ENCODE measurements around the gene TPCN1. TPM values are rescaled to one million over a fixed set of nuclear protein-coding genes. Genes with fewer than 3 reads are reported as not detected.

The TPCN1 gene
- total and polyA plus RNA-seq, 2 of the 13 experiments (the other 11 are each of a cell fraction or from before 2014, with no cell fraction given) = 8.0 to 26.8 TPM

DNA sequence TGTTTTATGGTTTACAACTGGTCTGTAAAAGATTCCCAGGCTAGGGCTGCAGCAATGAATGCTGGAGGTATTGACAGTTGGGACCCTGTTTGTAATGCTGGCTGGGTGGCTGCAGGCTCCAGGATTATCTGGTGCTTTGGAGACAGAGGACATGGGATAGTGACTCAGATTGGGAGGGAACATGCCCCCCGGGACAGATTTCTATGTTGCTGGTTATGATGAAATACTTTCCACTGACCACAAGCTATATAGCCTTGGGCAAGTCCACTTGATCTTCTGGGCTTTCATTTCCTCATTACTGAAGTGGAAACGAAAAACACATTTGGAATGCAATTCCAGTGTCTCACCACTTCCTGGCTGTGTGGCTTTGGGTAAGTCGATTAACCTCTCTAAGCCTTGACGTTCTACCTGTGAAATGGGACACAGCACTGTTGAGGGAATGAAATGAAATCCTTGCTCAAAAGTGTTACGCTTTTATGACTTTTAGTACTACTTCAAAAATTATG lies 6.3 kb upstream of the TPCN1 start (continued):
- TF ChIP-seq, protein P1, sequence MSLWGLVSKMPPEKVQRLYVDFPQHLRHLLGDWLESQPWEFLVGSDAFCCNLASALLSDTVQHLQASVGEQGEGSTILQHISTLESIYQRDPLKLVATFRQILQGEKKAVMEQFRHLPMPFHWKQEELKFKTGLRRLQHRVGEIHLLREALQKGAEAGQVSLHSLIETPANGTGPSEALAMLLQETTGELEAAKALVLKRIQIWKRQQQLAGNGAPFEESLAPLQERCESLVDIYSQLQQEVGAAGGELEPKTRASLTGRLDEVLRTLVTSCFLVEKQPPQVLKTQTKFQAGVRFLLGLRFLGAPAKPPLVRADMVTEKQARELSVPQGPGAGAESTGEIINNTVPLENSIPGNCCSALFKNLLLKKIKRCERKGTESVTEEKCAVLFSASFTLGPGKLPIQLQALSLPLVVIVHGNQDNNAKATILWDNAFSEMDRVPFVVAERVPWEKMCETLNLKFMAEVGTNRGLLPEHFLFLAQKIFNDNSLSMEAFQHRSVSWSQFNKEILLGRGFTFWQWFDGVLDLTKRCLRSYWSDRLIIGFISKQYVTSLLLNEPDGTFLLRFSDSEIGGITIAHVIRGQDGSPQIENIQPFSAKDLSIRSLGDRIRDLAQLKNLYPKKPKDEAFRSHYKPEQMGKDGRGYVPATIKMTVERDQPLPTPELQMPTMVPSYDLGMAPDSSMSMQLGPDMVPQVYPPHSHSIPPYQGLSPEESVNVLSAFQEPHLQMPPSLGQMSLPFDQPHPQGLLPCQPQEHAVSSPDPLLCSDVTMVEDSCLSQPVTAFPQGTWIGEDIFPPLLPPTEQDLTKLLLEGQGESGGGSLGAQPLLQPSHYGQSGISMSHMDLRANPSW (CRISPR knock-in tag; IDR thresholded peaks at IDR 0.05; ENCODE audit: borderline replicate concordance) = no peak
- no peak for TF ChIP-seq IKZF1 (IDR thresholded peaks at IDR 0.05)
- no peak for TF ChIP-seq ZNF232 (CRISPR knock-in tag; IDR thresholded peaks at IDR 0.05; ENCODE audit: borderline replicate concordance)
- peak; percentile 61 for TF ChIP-seq CEBPG (CRISPR knock-in tag; IDR thresholded peaks at IDR 0.05)
- peak; percentile 21; the same call in 1 of the 2 replicates for TF ChIP-seq HMG20A (CRISPR knock-in tag; IDR thresholded peaks at IDR 0.05; ENCODE audit: borderline replicate concordance)
- TF ChIP-seq ZNF605 (CRISPR knock-in tag; IDR thresholded peaks at IDR 0.05) = no peak
- 0 out of 4 replicates have a peak, but pooled peaks of 1 of the 2 experiments have one; percentile 15 for TF ChIP-seq EP300 (IDR thresholded peaks at IDR 0.05; ENCODE audit: low read depth in 2 of 2, low read length in 2 of 2)
- TF ChIP-seq EP300 (CRISPR knock-in tag; IDR thresholded peaks at IDR 0.05; ENCODE audit: borderline replicate concordance) = 0 out of 2 replicates have a peak, but pooled peaks have one; percentile 33
- TF ChIP-seq ZSCAN12 (CRISPR knock-in tag; IDR thresholded peaks at IDR 0.05) = no peak
- TF ChIP-seq NFE2L2 (IDR thresholded peaks at IDR 0.05; ENCODE audit: low read length) = no peak
- TF ChIP-seq ZBTB38 (CRISPR knock-in tag; IDR thresholded peaks at IDR 0.05) = no peak
- TF ChIP-seq, protein P2, sequence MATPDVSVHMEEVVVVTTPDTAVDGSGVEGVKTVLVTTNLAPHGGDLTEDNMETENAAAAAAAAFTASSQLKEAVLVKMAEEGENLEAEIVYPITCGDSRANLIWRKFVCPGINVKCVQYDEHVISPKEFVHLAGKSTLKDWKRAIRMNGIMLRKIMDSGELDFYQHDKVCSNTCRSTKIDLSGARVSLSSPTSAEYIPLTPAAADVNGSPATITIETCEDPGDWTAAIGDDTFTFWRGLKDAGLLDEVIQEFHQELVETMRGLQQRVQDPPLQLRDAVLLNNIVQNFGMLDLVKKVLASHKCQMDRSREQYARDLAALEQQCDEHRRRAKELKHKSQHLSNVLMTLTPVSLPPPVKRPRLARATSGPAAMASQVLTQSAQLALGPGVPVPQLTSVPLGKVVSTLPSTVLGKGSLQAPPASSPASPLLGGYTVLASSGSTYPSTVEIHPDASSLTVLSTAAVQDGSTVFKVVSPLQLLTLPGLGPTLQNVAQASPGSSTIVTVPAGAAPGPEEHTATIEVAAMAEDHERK (CRISPR knock-in tag; IDR thresholded peaks at IDR 0.05; ENCODE audit: low read depth) = no peak
- peak; percentile 67 for TF ChIP-seq FOSL2 (CRISPR knock-in tag; IDR thresholded peaks at IDR 0.05)
- TF ChIP-seq, protein P3, sequence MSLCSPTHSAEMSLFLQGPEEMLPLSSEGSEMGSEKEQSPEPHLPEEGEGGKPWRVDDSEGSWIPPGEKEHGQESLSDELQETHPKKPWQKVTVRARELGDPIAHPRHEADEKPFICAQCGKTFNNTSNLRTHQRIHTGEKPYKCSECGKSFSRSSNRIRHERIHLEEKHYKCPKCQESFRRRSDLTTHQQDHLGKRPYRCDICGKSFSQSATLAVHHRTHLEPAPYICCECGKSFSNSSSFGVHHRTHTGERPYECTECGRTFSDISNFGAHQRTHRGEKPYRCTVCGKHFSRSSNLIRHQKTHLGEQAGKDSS (CRISPR knock-in tag; IDR thresholded peaks at IDR 0.05; ENCODE audit: borderline replicate concordance, low read depth) = no peak
- TF ChIP-seq, protein P4, sequence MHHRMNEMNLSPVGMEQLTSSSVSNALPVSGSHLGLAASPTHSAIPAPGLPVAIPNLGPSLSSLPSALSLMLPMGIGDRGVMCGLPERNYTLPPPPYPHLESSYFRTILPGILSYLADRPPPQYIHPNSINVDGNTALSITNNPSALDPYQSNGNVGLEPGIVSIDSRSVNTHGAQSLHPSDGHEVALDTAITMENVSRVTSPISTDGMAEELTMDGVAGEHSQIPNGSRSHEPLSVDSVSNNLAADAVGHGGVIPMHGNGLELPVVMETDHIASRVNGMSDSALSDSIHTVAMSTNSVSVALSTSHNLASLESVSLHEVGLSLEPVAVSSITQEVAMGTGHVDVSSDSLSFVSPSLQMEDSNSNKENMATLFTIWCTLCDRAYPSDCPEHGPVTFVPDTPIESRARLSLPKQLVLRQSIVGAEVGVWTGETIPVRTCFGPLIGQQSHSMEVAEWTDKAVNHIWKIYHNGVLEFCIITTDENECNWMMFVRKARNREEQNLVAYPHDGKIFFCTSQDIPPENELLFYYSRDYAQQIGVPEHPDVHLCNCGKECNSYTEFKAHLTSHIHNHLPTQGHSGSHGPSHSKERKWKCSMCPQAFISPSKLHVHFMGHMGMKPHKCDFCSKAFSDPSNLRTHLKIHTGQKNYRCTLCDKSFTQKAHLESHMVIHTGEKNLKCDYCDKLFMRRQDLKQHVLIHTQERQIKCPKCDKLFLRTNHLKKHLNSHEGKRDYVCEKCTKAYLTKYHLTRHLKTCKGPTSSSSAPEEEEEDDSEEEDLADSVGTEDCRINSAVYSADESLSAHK (CRISPR knock-in tag; IDR thresholded peaks at IDR 0.05; ENCODE audit: borderline replicate concordance) = no peak
- peak; percentile 53 for TF ChIP-seq TEAD3 (CRISPR knock-in tag; optimal IDR thresholded peaks at IDR 0.05; ENCODE audit: borderline replicate concordance)
- TF ChIP-seq, protein P5, sequence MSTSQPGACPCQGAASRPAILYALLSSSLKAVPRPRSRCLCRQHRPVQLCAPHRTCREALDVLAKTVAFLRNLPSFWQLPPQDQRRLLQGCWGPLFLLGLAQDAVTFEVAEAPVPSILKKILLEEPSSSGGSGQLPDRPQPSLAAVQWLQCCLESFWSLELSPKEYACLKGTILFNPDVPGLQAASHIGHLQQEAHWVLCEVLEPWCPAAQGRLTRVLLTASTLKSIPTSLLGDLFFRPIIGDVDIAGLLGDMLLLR (CRISPR knock-in tag; IDR thresholded peaks at IDR 0.05) = no peak
- no peak for TF ChIP-seq NR3C1 (CRISPR knock-in tag; IDR thresholded peaks at IDR 0.05)
- TF ChIP-seq ESRRA (CRISPR knock-in tag; IDR thresholded peaks at IDR 0.05; ENCODE audit: low read depth) = no peak
- TF ChIP-seq ZNF629 (CRISPR knock-in tag; conservative IDR thresholded peaks at IDR 0.05) = peak; percentile 90
- TF ChIP-seq ZNF772 (CRISPR knock-in tag; IDR thresholded peaks at IDR 0.05) = no peak
- no peak for TF ChIP-seq SRY (CRISPR knock-in tag; IDR thresholded peaks at IDR 0.05)
- no peak for TF ChIP-seq HNRNPH1 (optimal IDR thresholded peaks at IDR 0.05; ENCODE audit: low read depth, low read length)
- TF ChIP-seq ZNF282 (IDR thresholded peaks at IDR 0.05; ENCODE audit: partially characterized antibody) = no peak
- TF ChIP-seq ZNF766 (CRISPR knock-in tag; IDR thresholded peaks at IDR 0.05; ENCODE audit: borderline replicate concordance) = no peak
